HG03196 (cell line): ENCODE measurements around the gene GPR42.
"Not testable (repeated sequence)": the region's sequence is repeated elsewhere in the genome, so short reads cannot be mapped to it uniquely, and the experiment has no call there.

ENCODE experiments used
- ATAC-seq: cut with Tn5 transposase; IDR thresholded peaks from one replicate; pipeline ENCODE4 v1.9.1; 2021; ENCODE audit not compliant: unreplicated experiment

The GPR42 gene

DNA sequence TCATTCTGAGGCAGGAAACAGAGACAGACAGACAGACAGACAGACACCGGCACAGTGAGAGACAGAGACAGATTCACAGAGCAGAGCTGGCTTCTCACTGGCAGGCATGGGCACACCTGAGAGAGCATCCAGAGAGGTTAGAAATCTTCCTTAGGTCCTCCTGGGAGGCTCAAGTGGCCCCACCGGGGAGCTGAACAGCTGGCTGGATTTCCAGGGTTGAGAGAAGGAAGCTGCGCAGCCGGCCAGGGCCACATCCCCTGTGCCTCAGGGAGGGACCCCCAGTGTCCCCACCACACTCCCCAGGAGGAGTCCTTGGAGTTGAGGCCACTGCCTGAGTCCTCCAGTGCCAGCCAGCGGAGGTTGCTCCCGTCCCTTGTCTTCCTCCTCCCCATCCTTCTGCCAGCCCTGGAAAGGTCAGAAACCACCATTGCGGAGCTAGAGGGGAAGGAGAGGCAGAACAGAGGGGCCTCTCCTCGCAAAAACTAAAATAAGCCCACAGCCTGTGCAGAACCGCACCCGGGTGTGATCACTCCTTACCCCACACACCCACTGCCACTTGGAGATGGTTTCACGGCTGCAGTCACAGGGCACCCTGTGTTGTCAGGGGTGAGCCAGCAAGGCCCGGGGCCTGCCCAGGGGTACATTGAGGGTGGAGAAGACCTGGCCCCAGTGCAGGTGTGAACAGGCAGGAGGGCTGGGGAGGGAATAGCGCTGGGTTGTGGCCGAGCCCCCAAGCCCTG, 8.4 kb upstream of the GPR42 start:
- no peak for ATAC-seq

- no peak for ATAC-seq
These were observed 7.8 kb upstream of the GPR42 start for GRCh38 chr19:35363001-35363590.

GRCh38 chr19:35363711-35364425, 7.0 kb upstream of the GPR42 start:
- no peak for ATAC-seq

GRCh38 chr19:35365303-35365702, 5.6 kb upstream of the GPR42 start:
- no peak for ATAC-seq

GRCh38 chr19:35368378-35368777, 2.5 kb upstream of the GPR42 start:
- no peak for ATAC-seq

DNA sequence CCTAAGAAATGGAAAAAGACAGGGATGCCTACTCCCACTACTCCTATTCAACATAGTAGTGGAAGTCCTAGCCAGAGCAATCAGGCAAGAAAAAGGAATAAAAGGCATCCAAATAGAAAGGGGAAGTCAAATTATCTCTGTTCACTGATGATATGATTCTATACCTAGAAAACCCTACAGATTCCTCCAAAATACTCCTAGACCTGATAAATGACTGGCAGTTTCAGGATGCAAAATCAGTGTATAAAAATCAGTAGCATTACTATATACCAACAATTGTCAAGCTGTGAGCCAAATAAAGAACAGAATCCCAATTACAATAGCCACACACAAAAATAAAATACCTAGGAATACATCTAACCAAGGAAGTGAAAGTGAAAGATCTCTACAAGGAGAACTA, 1.3 kb upstream of the GPR42 start:
- ATAC-seq: no peak

GRCh38 chr19:35373492-35373891, 2.6 kb downstream of the GPR42 start:
- no peak for ATAC-seq

DNA sequence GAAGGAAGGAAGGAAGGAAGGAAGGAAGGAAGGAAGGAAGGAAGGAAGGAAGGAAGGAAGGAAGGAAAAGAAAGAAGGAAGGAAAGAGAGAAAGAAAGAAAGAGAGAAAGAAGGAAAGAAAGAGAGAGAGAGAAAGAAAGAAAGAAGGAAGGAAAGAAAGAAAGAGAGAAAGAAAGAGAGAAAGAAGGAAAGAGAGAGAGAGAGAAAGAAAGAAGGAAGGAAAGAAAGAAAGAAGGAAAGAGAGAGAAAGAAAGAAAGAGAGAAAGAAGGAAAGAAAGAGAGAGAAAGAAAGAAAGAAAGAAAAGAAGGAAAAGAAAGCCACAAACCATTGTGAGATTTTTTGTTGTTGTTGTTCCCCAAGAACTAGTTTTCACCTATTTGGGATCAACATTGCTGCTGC, 3.2 kb downstream of the GPR42 start:
- not testable (repeated sequence) for ATAC-seq

DNA sequence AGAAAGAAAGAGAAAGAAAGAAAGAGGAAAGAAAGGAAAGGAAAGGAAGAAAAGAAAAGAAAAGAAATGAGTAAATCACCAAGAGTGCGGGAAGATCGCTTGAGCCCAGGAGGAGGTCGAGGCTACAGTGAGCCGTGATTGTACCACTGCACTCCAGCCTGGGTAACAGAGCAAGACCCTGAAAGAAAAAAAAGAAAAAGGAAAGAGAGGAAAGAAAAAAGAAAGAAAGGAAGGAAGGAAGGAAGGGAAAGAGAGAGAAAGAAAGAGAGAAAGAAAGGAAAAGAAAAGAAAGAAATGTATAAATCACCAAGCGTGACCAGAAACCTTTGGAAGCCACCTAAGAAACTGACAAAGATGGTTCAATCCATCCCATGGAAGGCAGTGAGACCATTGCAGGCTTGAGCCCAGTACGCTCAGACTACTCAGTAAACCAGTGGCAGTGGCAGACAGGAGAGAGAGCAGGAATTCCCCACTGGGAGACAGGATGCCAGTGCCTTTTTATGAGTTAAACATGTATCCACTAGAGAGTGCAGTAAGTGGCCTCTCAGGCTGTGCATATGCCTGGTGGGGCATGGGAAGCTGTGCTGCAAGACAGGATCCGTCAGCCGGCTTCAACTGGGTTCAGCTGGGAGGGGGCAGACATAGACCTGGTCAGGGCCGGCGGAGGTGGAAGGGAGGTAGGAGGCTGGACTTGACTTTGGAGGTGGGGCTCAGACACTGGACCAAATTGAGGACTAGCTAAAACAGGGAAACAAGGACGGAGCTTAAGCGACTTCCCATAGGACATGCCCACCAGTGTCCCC, 4.8 kb downstream of the GPR42 start:
- no peak for ATAC-seq

- ATAC-seq: no peak
These were observed 6.8 kb downstream of the GPR42 start for GRCh38 chr19:35377656-35378055.

GRCh38 chr19:35378356-35378755, 7.5 kb downstream of the GPR42 start:
- no peak for ATAC-seq

DNA sequence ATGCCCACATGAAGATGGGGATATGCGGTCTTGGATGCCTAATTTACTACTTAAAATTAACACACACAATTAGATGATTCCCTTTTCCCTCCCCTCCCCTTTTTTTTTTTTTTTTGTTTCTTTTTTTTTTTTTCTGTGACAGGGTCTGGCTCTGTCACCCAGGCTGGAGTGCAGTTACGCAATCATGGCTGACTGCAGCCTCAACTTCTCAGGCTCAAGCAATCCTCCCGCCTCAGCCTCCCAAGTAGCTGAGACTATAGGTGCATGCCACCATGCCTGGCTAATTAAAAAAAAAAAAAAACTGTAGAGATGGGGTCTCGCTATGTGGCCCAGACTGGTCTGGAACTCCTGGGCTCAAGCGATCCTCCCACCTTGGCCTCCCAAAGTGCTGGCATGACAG, 8.7 kb downstream of the GPR42 start:
- ATAC-seq: not testable (repeated sequence)

DNA sequence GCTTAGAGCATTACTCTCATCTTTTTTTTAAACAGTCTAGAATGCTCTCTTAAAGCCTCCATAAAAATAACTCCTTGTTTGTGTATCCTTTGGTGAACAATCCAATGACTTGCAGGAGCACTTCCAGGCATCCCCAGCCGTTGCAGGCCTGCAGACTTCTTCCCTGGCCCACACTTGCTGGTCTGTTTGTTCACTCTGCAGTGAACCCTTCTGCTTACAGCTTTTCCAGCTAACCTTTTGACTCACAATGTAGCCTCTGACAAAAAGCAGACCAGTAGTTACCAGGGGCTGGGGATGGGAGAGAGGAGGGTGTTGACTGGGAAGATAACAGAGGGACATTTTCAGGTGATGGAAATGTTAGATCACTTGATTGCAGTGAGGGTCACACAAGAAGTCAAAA, 9.1 kb downstream of the GPR42 start:
- ATAC-seq: no peak

DNA sequence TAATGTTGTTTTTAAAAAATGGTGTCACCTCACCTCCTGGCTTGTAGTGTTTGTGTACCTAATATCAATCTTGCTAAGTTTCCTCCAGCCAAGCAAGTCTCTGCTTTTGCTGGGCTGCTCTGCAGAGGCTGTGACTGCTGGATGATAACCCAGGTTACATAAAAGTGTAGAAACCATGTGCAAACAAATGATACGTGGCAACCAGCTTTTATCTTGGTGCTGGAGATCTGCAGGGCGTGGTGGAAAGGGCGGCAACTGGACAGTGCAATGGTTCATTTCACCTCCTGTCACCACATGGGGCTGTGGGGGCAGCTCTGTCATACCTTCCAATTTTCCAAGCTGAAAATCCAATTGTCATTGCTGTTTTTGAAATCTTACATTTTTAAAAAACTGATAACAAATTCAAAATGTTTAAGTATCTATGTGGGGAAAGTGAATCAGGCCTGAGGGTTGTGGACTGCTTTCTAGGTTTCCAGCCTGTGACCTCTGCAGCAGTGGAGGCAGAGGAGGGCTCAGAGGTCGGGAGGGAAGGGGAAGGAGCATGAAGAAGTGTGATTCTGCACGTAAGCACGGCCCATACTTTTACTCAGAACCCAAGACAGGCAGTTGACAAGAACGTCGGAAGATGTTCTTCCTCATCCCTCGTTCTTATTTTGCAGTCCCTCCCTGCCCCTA, 9.7 kb downstream of the GPR42 start:
- no peak for ATAC-seq

GRCh38 chr19:35381318-35381717, 10.4 kb downstream of the GPR42 start:
- no peak for ATAC-seq

- no peak for ATAC-seq
These were observed 11.1 kb downstream of the GPR42 start for GRCh38 chr19:35381926-35382325.

- no peak for ATAC-seq
These were observed 12.7 kb downstream of the GPR42 start for GRCh38 chr19:35383536-35383935.

DNA sequence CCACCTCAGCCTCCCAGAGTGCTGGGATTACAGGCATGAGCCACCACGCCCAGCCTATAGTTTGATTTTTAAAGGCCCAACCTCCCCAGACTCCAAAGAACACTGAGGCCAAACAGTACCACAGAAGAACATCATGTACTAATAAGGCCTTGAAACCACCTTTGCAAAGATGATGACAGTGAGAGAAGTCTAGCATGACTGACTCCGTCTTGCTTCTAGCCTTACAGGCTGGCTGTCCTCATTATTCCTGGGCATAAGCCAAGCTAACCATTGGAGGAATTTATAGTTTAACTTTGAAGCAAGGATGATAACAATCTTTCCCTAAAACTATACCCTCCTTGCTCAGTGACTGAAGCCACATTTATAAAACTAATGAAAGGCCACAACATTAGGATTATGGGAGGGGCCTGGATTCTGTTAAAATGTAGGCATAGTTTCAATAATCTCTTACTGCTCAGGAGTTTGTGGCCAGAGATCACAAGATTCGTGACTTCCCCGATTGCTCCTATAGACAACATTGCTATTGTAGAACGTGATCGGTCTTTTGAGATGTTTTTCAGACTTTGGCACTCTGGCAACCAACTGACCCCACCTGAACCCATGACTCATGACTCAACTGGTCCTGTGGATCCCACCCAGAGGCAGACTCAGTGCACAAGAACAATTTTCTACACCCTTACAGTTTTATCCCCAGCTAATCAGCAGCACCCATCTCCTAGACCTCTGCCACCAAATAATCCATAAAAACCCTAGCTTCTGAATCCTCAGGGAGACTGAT, 17.6 kb downstream of the GPR42 start:
- ATAC-seq: no peak

DNA sequence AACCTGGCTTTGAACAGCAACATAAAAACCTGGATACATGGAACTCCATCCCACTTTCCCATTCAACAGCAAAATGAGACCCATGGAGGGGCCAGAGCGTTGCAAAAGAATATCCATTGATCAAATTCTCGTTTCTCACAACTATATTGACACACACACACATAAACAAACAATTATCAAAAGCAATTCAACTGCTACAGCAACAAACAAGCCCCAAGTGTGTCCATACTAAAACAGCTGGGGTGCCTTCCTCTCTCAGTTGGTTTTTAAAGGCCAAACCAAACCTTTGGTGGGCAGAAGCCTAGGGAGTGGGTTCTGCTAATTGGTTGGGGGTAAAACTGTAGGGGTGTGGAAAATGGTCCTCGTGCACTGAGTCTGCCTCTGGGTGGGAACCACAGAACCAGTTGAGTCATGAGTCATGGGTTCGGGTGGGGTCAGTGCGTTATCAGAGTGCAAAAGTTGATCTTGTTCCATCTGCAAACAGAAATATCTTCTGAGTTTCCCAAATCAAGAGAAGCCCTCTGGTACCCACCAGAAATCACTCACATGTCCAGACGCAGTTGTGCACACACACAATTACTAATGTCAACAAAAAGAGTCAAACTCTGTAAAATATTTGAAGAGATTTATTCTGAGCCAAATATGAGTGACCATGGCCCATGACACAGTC, 18.5 kb downstream of the GPR42 start:
- ATAC-seq: no peak
